Myocyte (in vitro differentiated cells): ENCODE data around the gene DGLUCY. TPM values are rescaled to one million over a fixed set of nuclear protein-coding genes. Genes with fewer than 3 reads are reported as not detected.
"Not testable (repeated sequence)": the region's sequence is repeated elsewhere in the genome, so short reads cannot be mapped to it uniquely, and the experiment has no call there.

Experiments used
- DNase-seq: peaks from one replicate; pipeline ENCODE4 v3.0.0-alpha.2; 2012; ENCODE audit warnings: low read depth
- total RNA-seq: library from RNA; depleted of rRNA; stranded (reverse); fragments of >200 nt; gene quantifications from 2 replicates; pipeline ENCODE4 v1.2.3, GENCODE V29; 2014

DGLUCY gene
- total RNA-seq, 1 donor from 2014 or later, result 81.7 TPM

DNA sequence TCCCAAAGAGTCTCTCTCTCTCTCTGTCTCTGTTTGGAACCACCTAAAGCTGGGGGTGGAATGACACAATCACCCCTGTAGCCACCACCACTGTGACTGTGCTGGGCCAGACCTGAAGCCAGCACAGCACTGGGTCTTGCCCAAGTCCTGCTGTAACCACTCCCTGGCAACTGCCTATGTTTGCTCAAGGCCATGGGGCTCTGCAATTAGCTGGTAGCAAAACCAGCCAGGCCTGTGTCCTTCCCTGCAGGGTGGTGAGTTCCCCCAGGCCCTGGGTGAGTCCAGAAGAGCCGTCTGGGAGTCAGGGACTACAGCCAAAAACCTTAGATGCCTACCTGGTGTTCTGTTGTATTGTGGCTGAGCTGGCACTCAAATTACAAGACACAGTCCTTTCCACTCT is 50.8 kb downstream of the DGLUCY start:
- DNase-seq, result no peak

DNA sequence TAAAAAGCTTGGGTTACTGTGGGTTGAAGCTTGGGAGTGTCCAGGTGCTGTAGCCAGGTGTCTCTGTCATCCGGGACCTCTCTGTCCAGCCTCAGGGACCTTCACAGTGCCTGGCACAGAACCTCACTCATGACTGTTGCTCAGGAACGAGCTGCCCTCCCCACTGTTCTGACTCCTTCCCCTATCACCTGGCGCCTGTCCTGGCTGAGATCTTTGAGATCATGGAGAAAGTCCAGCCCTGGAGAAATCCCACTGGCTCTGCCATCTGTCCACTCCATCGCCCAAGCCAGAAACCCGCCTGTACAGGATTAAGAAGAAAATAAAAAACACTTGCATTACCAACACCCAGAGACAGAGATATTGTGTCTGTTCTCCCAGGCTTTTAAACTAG is 53.5 kb downstream of the DGLUCY start:
- DNase-seq, result no peak

GRCh38 chr14:91169951-91170350 is 56.1 kb downstream of the DGLUCY start:
- no peak for DNase-seq

DNA sequence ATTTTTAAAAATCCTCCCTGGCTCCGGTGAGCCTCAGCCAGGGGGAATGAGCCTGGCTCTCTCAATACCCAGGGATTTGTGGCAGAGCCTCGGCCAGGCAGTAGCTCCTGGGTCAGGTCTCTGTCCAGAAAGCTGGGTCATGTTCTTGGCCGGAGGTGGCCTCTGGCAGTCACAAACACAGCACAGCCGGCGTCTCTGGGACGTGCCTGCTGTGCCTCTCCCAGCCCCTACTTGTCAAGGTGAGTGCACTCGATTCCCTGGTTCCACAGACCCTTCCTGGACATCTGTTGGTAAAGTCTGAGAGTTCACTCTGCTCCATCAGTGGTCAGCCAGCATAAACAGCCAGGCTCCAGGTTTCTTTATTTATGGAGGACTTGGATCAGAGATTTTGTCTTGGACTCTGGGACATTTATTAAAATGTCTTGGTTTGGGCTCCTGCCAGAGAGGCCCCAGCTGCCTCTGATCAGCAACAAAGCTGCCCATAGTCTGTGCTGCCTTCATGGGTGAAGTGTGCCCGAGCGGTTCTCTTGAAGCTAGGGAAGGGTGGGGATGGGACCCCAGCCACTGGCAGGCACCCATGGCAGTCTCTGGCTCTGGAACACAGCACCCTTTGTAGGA is 56.7 kb downstream of the DGLUCY start:
- peak; percentile 41 for DNase-seq

DNA sequence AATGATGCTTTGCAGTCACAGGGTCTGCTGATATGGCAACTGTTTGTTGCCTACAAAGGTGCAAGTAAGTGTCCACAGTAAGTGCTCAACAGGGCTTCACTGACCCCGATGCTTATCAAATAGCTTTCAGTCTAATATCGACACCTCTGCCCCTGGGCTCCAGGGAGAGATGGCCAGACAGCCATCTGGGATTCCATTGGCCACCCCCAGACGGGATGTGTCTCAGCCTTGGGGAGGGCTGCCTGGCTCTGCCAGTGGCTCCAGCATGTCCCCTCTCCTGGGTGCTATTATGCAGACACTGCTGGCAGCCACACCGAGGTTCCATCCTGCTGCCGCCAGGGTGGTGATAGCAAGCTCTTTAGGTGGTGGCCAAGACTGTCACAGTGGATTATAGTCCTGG is 57.4 kb downstream of the DGLUCY start:
- no peak for DNase-seq

- peak; percentile 75 for DNase-seq
These were observed 59.4 kb downstream of the DGLUCY start for GRCh38 chr14:91173221-91173670.

DNA sequence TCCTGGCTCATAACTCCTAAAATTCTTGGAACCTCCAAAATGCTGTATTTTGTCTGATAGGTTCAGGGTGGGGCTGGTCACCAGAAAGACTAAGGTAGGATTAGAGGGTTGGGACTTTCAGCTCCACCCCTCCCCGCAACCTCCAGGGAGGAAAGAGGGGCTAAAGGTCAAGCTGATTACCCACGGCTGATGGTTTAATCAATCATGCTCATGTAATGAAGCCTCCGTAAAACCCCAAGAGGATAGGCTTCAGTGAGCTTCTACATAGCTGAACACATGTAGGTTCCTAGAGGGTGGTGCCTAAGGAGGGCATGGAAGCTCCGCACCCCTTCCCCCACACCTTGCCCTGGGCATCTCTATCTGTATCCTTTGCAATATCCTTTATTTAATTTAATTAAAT is 60.0 kb downstream of the DGLUCY start:
- DNase-seq, result no peak

- DNase-seq, result no peak
These were observed 61.7 kb downstream of the DGLUCY start for GRCh38 chr14:91175291-91176201.

DNA sequence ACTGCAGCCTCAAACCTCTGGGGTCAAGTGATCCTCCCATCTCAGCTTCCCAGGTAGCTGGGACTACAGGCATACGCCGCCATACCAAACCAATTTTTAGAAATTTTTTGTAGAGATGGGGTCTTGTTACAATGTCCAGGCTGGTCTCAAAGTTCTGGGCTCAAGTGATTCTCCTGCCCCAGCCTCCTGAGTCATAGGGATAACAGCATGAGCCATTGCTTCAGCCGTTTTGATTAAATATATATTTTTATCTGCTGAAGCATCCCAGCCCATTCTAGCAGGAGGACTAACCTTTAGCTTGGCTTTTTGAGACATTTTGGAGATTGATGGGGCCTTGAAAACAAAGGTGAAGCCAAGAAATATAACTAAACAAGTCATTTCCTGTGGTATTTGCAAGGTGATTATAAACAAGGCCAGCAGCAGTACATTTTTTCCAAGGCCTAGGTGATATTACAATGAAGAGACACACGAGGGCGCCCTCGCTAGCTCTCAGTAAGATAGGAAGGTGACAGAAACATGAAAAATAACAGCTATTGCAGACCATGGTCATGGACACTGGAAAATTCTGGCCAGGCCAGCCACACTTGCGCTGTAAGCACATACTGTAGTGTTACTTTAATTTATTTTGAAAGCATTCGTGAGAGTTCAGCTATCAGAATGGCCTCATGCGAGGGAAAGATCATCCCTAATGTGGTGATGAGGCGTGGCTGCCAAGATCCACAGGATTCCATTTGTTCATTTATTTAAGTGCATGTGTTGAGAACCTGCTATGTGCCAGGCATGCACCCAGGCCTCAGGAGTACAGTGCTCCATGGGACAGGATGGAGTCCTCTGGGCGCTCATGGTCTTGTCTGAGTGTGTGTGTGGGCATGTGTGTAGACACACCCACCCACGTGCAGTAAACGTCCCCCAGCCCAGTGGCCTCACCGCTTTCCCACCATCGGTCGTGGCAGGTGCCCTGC is 63.5 kb downstream of the DGLUCY start:
- peak; percentile 64 for DNase-seq

GRCh38 chr14:91180611-91181010 is 66.7 kb downstream of the DGLUCY start:
- DNase-seq, result no peak

- not testable (repeated sequence) for DNase-seq
These were observed 68.9 kb downstream of the DGLUCY start for GRCh38 chr14:91182753-91183152.

- DNase-seq, result no peak
These were observed 70.7 kb downstream of the DGLUCY start for GRCh38 chr14:91184559-91184958.

GRCh38 chr14:91185721-91186120 is 71.8 kb downstream of the DGLUCY start:
- peak; percentile 6 for DNase-seq

DNA sequence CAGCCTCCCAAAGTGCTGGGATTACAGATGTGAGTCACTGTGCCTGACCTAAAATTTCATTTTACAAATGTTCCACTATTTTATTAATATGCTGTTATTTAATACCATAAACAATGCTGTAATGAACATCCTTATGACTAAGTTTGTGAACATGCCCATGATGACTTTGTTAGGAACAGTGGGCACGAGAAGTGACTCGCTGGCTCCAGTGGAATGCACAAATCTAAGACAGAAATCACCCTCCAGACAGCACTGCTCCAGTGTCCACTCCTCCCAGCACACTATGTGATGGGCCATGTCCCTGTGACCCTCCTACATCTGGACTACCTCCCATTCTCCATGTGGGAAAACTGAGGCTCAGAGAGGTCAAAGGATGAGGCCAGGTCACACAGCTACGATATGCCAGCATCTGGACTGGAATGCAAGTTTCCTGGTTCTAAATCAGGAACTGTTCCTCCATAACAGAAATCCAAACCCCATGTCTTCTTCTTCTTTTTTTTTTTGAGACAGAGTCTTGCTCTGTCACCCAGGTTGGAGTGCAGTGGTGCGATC is 72.7 kb downstream of the DGLUCY start:
- no peak for DNase-seq

- DNase-seq, result no peak
These were observed 73.4 kb downstream of the DGLUCY start for GRCh38 chr14:91187271-91187670.

- DNase-seq, result no peak
These were observed 77.0 kb downstream of the DGLUCY start for GRCh38 chr14:91190853-91191252.

- no peak for DNase-seq
These were observed 79.2 kb downstream of the DGLUCY start for GRCh38 chr14:91193069-91193468.

DNA sequence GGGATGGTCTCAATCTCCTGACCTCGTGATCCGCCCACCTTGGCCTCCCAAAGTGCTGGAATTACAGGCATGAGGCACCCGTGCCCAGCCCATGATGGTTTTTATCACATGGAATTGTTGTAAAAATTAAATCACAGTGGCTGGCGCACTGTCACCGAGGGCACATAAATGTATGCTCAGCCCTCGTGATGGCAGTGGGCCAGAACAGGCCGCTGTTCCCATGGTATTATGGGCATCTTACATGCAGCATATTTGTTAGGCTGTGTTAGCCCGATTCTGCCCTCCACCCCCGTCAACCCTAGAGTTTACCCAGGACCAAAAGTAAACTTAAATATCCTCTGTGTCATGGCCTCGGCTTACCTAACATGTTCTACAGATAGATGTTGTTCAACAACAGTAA is 82.0 kb downstream of the DGLUCY start:
- DNase-seq, result no peak

DNA sequence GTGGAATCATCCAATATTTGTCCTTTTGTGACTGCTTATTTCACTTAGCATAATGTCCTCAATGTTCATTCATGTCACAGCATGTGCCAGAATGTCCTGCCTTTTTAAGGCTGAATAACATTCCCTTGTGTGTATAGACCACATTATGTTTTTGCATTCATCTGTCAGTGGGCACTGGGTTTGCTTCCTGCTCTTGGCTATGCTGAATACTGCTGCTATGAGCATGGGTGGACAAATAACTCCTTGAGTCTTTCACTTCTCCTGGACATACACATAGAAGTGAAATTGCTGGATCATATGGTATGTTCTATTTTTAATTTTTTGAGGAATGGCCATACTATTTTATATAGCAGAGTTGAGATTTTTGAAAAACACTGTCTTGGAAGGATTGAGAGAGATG is 83.8 kb downstream of the DGLUCY start:
- DNase-seq, result no peak

GRCh38 chr14:91200802-91201201 is 86.9 kb downstream of the DGLUCY start:
- DNase-seq, result not testable (repeated sequence)
